Fibroblast of gingiva (primary cell): ENCODE results near the gene ZGRF1.
"Not testable (repeated sequence)": the region's sequence is repeated elsewhere in the genome, so short reads cannot be mapped to it uniquely, and the experiment has no call there.

Source experiments
- DNase-seq: peaks from one replicate; pipeline ENCODE4 v3.0.0-alpha.2; 2011; ENCODE audit warnings: low read depth

Gene ZGRF1

GRCh38 chr4:112636688-112637551 lies at the start of gene ZGRF1, which contains the start of gene LARP7:
ZGRF1 (minus strand) TSS chr4:112636909; CDS start chr4:112633176, 3,733 bp downstream.
LARP7 (plus strand) TSS chr4:112637143; CDS start chr4:112644670, 7,527 bp downstream.
- DNase-seq = peak; percentile 99

- DNase-seq = no peak
Measured at GRCh38 chr4:112680996-112681395, 44.3 kb upstream of the ZGRF1 start.

GRCh38 chr4:112677519-112678091 lies 40.9 kb upstream of the ZGRF1 start:
- no peak for DNase-seq

- DNase-seq = no peak
Measured at GRCh38 chr4:112674376-112674775, 37.7 kb upstream of the ZGRF1 start.

GRCh38 chr4:112673686-112674085 lies 37.0 kb upstream of the ZGRF1 start:
- DNase-seq = no peak

- DNase-seq = no peak
Measured at GRCh38 chr4:112673076-112673475, 36.4 kb upstream of the ZGRF1 start.

GRCh38 chr4:112668131-112668530 lies 31.4 kb upstream of the ZGRF1 start:
- DNase-seq = no peak

- no peak for DNase-seq
Measured at GRCh38 chr4:112664611-112665010, 27.9 kb upstream of the ZGRF1 start.

GRCh38 chr4:112656115-112656514 lies 19.4 kb upstream of the ZGRF1 start:
- DNase-seq = not testable (repeated sequence)

GRCh38 chr4:112655270-112655669 lies 18.6 kb upstream of the ZGRF1 start:
- DNase-seq = no peak

GRCh38 chr4:112652216-112652615 lies 15.5 kb upstream of the ZGRF1 start:
- no peak for DNase-seq

GRCh38 chr4:112651641-112652040 lies 14.9 kb upstream of the ZGRF1 start:
- no peak for DNase-seq

- no peak for DNase-seq
Measured at GRCh38 chr4:112650332-112650731, 13.6 kb upstream of the ZGRF1 start.

GRCh38 chr4:112649055-112649408 lies 12.3 kb upstream of the ZGRF1 start:
- DNase-seq = no peak

- DNase-seq = no peak
Measured at GRCh38 chr4:112648263-112649054, 11.8 kb upstream of the ZGRF1 start.

- no peak for DNase-seq
Measured at GRCh38 chr4:112647785-112648184, 11.1 kb upstream of the ZGRF1 start.

GRCh38 chr4:112646632-112647537 lies 10.2 kb upstream of the ZGRF1 start:
- DNase-seq = no peak

- no peak for DNase-seq
Measured at GRCh38 chr4:112645541-112646329, 9.0 kb upstream of the ZGRF1 start.

- not testable (repeated sequence) for DNase-seq
Measured at GRCh38 chr4:112644595-112645535, 8.2 kb upstream of the ZGRF1 start.

- no peak for DNase-seq
Measured at GRCh38 chr4:112642526-112642925, 5.8 kb upstream of the ZGRF1 start.
